Measurements from ENCODE around the gene CDH4.

GRCh38 chr20:61442075-61442670 lies 190.1 kb downstream of the CDH4 start:
- TF ChIP-seq TAF1 (IDR thresholded peaks at IDR 0.05; ENCODE audit: borderline replicate concordance, insufficient read depth, low read length): no peak
- no peak for TF ChIP-seq FOXP2 (optimal IDR thresholded peaks at IDR 0.05; ENCODE audit: borderline replicate concordance, extremely low read depth, extremely low read length, insufficient read depth)
- TF ChIP-seq REST (IDR thresholded peaks at IDR 0.05; ENCODE audit: insufficient read depth in 1 of 2, low read depth in 2 of 2, low read length in 2 of 2): no peak

Data from PFSK-1 (cell line).